Activated CD4-positive, CD25-positive, alpha-beta regulatory T cell treated with anti-CD3 and anti-CD28 coated beads, Interleukin-2, amount 50 U/mL, for 72 hours (primary cell): ENCODE data around the gene MAPK8.
"Not testable (repeated sequence)": the region's sequence is repeated elsewhere in the genome, so short reads cannot be mapped to it uniquely, and the experiment has no call there.

ENCODE experiments used
- DNase-seq: peaks from one replicate; pipeline ENCODE4 v3.0.0; 2021

The MAPK8 gene

DNA sequence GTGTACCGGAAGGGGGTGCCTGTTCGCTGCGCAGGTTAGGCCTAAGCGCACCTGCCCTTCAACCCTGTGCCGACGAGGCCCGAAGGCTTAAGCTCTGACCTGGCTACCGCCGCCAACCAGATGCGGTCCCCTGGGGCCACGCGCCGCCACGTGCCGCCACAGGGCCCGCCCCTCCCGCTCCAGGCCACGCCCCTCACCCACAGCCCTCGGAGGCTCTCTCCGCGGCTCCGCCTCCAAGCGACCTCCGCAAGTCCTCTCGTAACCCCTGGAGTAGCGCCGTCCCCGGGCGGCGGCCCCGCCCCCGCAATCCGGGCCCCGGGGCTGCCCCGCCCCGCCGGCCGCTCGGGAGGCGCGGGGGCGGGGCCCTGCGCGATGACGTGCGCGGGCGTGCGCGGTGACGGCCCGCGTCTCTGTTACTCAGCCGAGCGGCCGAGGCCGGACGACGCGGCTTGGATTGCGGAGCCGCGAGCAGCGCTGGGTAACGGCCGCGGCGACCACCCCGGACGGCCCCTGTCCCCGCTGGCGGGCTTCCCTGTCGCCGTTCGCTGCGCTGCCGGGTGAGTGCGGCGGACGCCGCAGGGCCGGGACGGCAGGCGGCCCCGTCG, at the start of gene MAPK8:
MAPK8 (plus strand) TSS at position 413 of the 605 bp plus-strand sequence. CDS start 94,984 bp downstream, outside the sequence.
- peak; percentile 95 for DNase-seq

DNA sequence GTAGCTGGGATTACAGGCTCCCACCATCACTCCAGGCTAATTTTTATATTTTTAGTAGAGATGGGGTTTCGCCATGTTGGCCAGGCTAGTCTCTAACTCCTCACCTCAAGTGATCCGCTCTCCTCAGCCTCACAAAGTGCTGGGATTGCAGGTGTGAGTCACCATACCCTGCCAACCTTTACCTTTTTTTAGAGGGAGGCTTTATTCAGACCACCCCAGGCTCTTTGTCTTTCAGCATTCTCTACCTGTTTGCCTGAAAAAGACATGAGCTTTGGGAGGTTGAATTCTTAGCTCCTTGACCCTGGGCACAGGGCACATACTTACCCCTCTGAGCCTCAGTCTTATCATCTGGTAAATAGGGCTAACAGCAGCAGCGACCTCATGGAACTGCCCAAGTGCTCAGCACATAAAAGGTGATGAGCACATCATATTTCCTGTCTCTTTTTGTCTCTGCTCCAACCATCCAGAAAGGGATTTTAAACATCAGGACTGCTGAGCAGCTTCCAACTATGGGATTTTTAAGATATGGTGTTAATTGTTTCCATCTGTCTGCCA, 49.0 kb upstream of the MAPK8 start:
- no peak for DNase-seq

DNA sequence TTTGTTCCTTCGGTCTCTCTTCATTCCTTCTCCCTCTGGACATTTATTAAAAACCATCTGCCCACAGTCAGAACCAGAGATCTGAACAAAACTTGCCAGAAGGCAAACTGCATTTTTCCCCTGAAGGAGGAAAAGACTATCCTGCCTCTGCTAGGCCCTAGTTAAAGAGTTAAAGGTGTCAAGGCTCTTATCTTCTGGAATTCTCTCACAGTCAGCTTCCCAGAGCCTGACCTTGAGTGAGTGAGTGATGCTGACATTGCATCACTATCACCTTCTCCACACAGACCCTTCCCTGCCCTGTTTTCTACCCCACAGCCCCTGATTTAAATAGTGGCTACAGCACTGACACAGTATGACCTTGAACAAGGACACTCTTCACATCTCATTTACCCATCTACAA, 48.4 kb upstream of the MAPK8 start:
- no peak for DNase-seq

DNA sequence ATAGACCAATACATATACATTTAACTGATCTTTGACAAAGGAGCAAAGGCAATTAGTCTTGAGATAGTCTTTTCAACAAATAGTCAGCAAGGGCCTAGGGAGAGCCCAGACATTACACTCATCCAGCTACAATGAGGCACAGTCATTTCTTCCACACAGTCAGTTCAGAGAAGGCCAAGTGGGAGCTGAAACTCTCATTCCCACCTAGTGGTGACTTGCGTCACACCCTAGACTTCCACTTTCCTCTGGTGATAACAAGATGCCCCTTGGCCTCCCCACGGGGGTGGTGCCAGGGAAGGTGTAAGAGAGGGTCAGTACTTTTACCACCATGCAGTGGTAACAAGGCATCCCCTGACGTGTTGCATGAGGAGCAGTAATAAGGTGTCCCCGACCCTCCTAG, 39.9 kb upstream of the MAPK8 start:
- no peak for DNase-seq

DNA sequence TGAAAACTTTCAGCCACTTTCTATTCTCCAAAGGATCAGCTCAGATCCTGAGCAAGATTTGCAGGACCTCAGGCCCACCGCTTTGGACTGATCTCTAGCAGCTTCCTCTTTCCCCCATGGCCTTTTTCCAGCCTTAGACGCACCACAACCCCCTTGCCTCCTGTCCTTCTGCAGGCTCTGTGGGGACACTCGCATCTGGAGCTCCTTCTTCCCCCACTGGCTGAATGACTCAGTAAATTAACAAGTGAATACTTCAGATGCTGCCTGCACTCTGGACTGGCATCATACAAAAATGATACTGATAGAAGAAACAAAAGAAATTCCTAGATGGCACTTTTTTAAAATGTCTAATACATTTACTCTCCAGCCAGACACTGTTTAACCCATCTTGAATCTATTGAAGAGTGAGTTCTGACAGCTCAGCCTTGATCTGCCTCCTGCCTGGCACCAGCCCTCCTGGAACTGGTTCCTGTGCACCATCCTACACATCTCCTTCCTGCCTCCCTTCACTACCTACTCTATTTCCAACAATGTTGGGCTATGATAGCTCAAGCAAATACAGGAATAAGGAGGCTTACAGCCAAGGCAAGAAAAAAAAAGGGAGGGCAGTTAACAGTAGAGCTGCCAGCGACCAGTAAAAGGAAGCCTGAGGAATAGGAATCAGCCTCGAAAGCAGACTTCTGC, 35.3 kb upstream of the MAPK8 start:
- no peak for DNase-seq

DNA sequence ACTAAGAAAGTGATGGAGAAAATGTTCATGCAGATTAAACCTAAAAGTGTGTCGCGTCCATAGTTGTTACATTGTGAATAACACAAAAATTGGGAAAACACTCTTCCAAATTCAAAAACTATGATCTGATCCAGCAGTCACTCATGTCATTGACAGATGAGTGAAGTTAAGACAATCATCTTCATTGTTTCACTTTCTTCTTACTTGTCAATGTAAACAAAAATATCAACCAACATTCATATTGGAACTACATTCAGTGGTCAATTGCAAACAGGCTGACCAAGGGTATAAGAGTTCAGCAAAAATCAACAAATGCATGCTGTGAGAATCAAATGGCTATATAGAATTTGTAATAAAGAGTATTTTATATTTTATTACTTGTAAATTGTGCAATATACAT, 33.8 kb upstream of the MAPK8 start:
- no peak for DNase-seq

DNA sequence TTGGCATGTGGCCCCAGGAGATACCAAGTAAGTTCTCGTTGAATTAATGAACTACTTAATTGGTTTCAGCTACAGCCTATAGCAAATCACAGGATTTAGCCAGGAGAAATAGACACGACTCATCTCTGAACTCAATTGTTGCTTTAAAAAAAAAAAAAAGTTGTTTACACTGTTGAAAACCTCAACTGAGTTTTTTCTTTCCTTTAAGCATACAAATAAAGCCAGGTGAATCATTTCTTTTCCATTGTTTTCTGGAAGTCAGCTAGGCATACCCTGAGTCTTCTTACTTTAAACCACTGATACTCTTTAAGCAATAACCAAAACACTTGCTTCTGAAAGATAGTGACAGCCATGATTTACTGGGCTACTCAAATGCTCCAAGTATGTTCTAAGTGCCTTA, 32.7 kb upstream of the MAPK8 start:
- no peak for DNase-seq

DNA sequence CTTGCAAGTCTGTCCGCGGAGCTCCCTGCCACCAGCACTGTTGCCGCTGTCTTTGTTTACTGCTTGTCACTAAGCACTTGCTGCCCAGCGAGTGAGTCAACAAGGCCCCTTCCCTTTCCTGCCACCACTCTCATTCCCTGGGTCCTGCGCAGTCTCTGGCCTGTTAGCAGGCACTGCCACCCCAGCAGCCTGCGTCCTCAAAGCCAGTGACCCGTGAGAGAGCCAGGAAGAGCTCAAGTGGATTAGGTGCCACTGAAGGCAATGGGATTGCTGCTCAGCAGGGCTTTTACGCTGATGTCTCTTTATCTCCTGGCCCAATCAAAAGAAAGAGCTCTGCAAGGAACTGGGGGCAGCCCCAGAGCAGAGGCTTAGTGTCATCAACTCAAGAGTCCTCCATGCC, 31.8 kb upstream of the MAPK8 start, which contains the start of gene FRMPD2:
FRMPD2 (minus strand) TSS at position 61 of the 400 bp plus-strand sequence. CDS start 129 bp downstream, outside the sequence.
- DNase-seq = no peak

DNA sequence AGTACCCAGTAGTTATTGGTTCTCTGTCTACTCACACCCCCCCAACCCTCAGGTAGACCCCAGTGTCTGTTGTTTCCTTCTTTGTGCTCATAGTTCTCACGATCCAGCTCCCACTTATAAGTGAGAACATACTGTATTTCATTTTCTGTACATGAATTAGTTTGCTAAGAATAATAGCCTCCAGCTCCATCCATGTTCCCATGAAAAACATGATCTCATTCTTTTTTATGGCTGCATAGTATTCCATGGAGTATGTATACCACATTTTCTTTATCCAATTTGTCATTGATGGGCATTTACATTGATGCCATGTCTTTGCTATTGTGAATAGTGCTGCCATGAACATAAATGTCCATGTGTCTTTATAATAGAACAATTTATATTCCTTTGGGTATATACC, 29.4 kb upstream of the MAPK8 start:
- no peak for DNase-seq

DNA sequence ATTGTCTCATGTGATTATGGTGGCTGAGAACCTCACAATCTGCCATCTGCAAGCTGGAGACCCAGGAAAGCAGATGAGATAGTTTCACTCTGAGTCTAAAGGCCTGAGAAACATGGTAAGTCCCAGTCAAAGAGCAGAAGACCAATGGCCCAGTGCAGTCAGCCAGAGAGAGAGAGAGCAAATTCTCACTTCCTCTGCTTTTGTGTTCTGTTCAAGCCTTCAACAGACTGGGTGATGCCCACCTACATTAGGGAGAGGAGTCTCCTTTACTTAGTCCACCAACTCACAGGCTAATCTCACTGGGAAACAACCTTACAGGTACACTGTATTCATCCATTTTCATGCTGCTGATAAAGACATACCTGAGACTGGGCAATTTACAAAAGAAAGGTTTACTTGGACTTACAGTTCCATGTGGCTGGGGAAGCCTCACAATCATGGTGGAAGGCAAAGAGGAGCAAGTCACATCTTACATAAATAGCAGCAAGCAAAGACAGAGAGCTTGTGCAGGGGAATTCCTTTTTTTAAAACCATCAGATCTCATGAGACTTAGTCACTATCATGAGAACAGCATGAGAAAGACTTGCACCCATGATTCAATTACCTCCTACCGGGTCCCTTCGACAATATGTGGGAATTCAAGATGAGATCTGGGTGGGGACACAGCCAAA, 27.3 kb upstream of the MAPK8 start:
- DNase-seq = no peak

DNA sequence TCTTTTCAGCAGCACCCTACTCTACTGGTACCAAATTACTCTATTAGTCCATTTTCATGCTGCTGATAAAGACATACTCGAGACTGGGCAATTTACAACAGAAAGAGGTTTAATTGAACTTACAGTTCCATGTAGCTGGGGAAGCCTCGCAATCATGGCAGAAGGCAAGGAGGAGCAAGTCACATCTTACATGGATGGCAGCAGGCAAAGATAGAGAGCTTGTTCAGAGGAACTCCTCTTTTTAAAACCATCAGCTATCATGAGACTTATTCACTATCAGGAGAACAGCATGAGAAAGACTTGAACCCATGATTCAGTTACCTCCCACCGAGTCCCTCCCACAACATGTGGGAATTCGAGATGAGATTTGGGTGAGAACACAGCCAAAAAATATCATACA, 24.8 kb upstream of the MAPK8 start:
- DNase-seq = not testable (repeated sequence)

DNA sequence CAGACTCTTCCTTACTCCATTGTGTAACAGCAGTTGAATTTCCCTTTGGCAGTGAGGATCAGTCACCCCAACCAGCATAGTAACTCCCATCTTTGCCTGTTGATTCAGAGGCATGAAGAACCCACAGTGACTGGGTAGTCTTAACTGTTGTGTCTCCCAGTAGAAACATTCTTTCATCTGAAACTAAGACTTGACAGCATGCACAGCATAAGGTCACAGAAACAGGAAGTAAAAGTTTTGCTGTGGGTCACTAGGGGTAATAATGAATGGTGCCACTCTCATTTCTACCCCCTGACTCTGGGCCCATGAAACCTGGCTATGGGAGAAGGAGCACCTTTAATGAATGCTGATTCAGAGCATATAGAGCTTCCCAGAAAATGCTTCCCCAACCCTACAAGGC, 23.6 kb upstream of the MAPK8 start:
- DNase-seq = no peak

DNA sequence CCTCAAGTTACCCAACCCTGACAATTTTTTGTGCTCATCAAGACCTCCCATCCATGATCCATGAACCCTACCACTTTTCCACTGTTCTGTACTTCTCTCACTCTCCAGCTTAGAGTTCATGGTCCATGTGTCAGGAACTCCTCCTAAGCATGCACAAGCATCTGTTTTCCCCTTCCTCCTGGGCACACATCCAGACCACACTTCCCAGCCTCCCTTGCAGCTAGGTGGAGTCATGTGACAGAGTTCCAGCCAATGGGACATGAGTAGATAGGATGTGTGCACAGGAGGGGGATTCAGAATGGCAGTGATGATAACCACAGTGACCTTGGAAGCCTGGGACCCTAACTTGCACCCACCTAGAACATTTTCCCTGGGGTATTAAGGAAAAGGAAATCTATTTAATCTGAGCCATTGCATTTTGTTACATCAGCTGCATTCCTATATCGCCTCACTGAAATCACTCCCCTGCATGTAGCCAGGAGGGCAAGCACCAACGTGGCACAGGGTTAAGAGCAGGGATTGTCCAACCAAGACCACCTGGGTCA, 22.4 kb upstream of the MAPK8 start:
- no peak for DNase-seq

DNA sequence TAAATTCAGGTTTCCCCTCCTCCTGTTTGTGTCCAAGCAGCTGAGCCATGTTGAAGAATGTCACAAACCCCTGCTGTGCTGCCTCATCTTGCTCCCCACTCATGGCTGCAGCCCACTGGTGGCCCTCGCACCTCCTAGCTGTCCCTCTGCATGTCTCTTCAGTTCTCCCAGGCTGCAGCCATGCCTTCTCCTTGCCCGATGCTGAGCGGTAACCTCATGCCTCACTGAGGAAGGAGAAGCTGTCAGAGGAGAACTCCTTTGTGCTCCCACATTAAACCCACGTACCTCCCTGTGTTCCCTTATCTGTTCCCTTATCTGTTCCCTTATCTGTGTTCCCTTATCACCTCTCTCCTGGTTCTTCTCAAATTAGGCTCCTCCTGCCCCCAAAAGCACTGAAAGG, 21.7 kb upstream of the MAPK8 start:
- no peak for DNase-seq

DNA sequence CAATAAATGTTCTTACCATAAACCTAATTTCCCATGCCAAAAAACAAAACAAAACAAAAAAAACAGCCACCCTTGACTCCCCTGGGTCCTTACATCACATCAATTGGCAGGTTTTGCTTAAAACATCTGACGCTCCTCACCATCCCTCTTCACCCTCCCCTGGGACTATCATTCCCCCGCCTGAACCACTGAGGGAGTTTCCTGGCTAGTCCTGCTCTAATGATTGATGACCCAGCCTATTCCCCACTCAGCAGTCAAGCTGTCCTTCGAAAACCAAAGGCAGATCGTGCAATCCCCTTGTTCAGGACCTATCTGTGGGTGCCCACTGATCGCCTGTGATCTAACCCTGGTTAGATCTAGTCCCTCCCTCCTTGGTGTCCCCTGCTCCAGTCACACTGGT, 20.8 kb upstream of the MAPK8 start:
- no peak for DNase-seq

DNA sequence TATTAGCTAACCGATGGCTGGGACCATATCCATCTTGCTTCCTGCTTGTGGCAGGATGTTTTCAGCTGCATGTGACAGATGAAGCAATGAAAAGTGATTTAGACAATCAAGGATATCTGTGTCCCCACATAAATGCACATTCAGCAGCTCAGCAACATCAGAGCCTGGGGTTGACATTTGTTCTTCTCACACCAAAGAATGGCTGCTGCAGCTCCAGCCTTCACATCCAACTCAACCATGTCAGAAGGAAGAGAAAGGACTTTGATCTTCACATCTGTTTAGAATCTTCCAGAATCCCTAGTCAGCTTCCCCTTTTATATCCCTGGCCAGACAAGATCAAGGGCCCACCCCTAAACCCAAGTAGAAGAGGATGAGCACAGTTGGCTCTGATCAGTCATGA, 20.1 kb upstream of the MAPK8 start:
- no peak for DNase-seq

DNA sequence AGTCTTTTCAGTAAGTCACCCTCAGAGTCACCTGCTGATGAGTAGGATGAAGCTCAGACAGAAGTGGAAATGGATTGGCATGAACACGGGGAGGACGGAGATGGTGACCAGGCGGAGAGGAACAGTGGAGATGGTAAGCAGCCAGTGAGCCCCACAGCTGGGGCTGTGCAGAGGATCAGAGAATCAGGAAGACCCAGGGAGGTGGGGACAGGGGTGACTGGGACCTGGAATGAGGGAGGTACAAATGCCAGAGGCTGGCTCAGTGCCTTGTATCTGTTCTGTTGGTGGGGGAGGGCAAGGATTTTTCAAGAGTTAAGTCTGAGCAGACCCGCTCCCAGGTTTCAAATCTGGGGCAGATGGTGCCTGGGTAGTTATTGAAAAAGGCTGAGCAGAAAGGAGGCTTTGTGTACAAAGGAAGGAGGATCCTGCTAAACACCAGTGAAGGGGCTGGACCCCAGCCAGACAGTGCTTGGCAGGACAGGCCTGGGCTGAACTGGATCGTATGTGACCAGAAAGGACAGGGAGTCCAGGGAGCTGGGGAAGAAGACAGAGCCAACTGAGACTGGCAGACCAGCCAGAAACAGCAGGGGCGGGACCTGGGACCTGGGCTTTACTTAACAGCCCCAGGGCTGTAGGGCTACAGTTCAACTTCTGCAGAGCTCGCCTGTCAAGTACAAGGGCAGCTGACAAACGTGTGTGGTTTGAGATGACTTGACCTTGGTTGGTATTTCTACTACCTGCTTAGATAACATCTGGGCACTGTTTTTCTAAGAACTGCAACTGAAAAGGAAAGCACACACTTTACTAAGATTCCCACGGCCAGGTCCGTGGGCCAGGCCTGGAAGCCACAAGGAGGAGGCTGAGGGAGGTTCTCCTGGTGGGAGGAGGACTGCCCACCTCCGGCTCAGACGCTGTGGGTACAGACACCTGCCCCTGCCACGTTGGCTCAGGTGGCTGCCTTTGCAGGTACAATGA, 18.8 kb upstream of the MAPK8 start:
- no peak for DNase-seq

DNA sequence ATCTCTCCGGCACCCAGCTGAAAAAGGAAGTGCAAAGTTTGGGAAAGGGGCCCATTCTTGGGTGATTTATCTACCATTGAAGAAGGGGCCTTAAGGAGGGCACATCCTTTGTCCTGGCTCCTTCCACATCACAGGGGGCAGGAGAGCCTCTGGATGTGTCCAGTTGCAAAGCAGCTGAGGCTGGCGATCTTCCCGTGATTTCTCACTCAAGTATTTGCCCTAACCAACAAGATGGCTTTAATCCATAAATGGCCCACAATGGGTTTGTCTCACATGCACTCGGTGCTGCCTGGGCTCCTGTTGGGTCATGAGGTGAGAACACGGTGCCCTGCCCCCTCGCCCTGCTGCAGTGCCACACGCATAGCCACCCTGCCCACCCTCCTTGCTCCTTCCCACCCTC, 17.8 kb upstream of the MAPK8 start:
- DNase-seq = no peak

DNA sequence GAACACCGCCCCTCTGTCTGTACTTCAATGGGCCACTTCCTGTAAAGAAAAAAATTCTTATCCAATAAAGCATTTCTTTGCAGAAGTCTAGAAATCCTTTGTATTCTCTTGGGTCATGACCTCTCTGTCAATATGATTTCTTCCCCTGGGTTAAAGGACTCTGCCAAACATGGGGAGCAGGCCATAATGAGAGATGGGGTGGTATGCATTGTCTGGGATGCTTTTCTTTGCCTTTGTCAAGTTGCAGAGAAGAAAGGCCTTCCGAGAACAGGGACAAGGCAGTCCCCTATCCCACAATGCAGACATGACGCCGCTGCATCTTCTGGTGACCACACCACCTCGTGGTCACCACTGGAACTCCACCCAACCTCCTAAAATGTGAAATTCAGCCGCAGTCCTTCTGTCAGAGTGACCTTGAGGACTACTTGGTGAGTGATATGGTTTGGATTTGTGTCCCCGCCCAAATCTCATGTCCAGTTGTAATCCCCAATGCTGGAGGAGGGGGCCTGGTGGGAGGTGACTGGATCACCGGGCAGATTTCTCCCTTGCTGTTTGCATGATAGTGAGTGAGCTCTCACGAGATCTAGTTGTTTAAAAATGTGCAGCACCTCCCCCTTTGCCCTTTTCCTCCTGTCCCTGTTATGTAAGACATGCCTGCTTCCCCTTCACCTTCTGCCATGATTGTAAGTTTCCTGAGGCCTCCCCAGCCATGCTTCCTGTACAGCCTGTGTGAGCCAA, 16.8 kb upstream of the MAPK8 start:
- DNase-seq = peak; percentile 49

DNA sequence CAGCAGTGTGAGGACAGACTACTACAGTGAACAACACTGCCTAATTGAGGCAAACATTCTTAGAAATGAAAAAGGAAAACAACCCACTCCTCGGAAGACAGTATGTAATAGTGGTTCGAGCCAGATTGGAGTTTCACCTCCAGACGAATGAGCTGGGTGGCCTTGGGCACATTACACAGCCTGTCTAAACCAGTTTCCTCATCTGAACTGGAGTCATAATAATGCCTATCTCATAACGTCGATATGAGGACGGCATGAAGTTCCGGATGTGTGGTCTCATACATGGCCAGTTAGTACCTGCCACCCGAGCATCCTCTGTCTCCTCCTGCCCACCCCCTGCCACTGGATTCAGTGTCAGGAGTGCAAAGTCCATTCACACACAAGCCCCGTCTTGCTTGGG, 16.2 kb upstream of the MAPK8 start:
- no peak for DNase-seq

DNA sequence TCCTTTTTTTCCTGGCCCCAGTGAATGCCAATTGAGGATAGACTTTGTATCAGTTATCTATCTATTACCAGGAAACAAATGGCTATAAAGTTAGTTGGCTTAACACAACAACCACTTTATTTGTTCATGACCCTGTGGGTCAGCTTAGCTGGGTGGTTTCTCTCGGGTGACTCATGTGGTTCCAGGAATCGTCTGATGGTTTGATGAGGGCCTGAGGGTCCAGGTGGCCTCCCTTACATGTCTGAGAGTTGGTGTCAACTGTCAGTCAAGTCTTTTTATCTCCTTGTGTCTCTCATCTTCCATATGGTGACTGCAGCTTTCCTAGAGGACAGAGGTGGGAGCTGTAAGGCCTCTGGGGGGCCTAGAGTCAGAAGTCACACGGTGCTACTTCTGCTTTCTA, 15.3 kb upstream of the MAPK8 start:
- DNase-seq = no peak

DNA sequence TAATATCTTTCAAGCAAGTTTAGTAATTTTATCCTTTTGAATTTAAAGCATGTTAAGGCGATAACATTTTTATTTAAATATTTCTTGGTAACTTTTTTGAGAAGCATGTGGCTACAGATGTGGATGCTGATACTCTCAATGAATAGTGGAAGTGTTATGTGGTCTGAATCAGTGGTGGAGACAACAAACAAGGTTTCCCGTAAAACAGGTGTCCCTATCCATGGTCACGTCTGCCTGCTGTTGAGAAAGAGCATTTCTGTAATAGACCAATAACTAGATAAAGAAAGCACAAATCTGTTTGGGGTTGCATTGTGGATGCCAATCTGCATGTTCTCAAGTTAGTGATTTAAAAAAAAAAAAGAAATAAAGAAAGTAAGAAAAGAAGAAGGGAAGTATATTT, 13.9 kb upstream of the MAPK8 start:
- no peak for DNase-seq
